Stimulated activated CD8-positive, alpha-beta memory T cell treated with anti-CD3 and anti-CD28 coated beads, Interleukin-4, amount 100 ng/mL, for 48 hours (primary cell): ENCODE measurements around the gene GRAMD1A.
A peak's percentile ranks its signal among the peaks of the same experiment; 100 is the strongest.
"Not testable (repeated sequence)": the region's sequence is repeated elsewhere in the genome, so short reads cannot be mapped to it uniquely, and the experiment has no call there.

Source experiments
- DNase-seq: peaks from one replicate; pipeline ENCODE4 v3.0.0-alpha.2; 2020

The GRAMD1A gene

GRCh38 chr19:34999498-35000337 is at the start of gene GRAMD1A:
Gene GRAMD1A, plus strand, starts transcription at chr19:35000323. Its CDS starts 156 bp downstream, at chr19:35000479.
- peak; percentile 87 for DNase-seq

- no peak for DNase-seq
These were observed 47.0 kb upstream of the GRAMD1A start for GRCh38 chr19:34953092-34953491.

GRCh38 chr19:34957830-34958751 is 42.0 kb upstream of the GRAMD1A start:
- DNase-seq = no peak

GRCh38 chr19:34959021-34959420 is 41.1 kb upstream of the GRAMD1A start:
- DNase-seq = no peak

- DNase-seq = no peak
These were observed 39.9 kb upstream of the GRAMD1A start for GRCh38 chr19:34960103-34960805.

- DNase-seq = no peak
These were observed 39.0 kb upstream of the GRAMD1A start for GRCh38 chr19:34960940-34961679.

- DNase-seq = no peak
These were observed 38.1 kb upstream of the GRAMD1A start for GRCh38 chr19:34961775-34962686.

- DNase-seq = no peak
These were observed 37.2 kb upstream of the GRAMD1A start for GRCh38 chr19:34962687-34963572.

GRCh38 chr19:34963573-34964406 is 36.3 kb upstream of the GRAMD1A start, which contains the start of gene ZNF792:
Gene ZNF792, minus strand, starts transcription at chr19:34964229. Its CDS starts 567 bp downstream, at chr19:34963662.
- peak; percentile 78 for DNase-seq

- DNase-seq = no peak
These were observed 35.5 kb upstream of the GRAMD1A start for GRCh38 chr19:34964598-34964997.

- not testable (repeated sequence) for DNase-seq
These were observed 34.6 kb upstream of the GRAMD1A start for GRCh38 chr19:34965505-34965904.

- DNase-seq = no peak
These were observed 32.6 kb upstream of the GRAMD1A start for GRCh38 chr19:34967551-34967950.

- DNase-seq = no peak
These were observed 30.4 kb upstream of the GRAMD1A start for GRCh38 chr19:34969721-34970120.

- DNase-seq = not testable (repeated sequence)
These were observed 29.8 kb upstream of the GRAMD1A start for GRCh38 chr19:34970185-34970780.

GRCh38 chr19:34972163-34972705 is 27.9 kb upstream of the GRAMD1A start:
- DNase-seq = no peak

- DNase-seq = no peak
These were observed 25.5 kb upstream of the GRAMD1A start for GRCh38 chr19:34974646-34975045.

- no peak for DNase-seq
These were observed 25.1 kb upstream of the GRAMD1A start for GRCh38 chr19:34975056-34975455.

- no peak for DNase-seq
These were observed 23.5 kb upstream of the GRAMD1A start for GRCh38 chr19:34976611-34977010.
